IMR-90 (cell line): ENCODE results near the gene SAT1. TPM values are rescaled to one million over a fixed set of nuclear protein-coding genes. Genes with fewer than 3 reads are reported as not detected.

Experiments used
- ATAC-seq: fragments of 200-7000 bp; cut with Tn5 transposase; 2 replicates; pipeline ENCODE4 v1.9.1; 2020; ENCODE audit warnings: low read depth, mild to moderate bottlenecking, moderate library complexity
- BruUV-seq: library from RNA; stranded (reverse); fragments of 400-500 nt; replicated peaks from 2 replicates; lab custom pipeline; 2021; lab: Mats Ljungman, UMichigan
- CTCF ChIA-PET: fragments of 300-600 bp; formaldehyde crosslinking; extraction: SDS; loops from one replicate; lab custom pipeline; 2021; ENCODE audit warnings: antibody characterized with exemption; lab: Yijun Ruan, JAX
- POLR2A ChIA-PET: fragments of 300-600 bp; sonication (Branson Sonifier 250); formaldehyde crosslinking; loops from one replicate; lab custom pipeline; 2022; ENCODE audit warnings: antibody characterized with exemption; ENCODE audit not compliant: unreplicated experiment; lab: Charles Lee
- DNase-seq: peaks from one replicate; pipeline ENCODE4 v3.0.0; 2013
- H2AFZ ChIP-seq: replicated peaks from 2 replicates; pipeline ENCODE3; 2013; ENCODE audit warnings: low read length, mild to moderate bottlenecking; ENCODE audit not compliant: poor library complexity
- H2AK5ac ChIP-seq: 2 replicates; pipeline ENCODE4 v1.6.1; 2013; ENCODE audit warnings: low read depth, low read length, inconsistent platforms
- H2AK9ac ChIP-seq: replicated peaks from 2 replicates; pipeline ENCODE3; 2013; ENCODE audit warnings: mild to moderate bottlenecking, low read depth, low read length, moderate library complexity; ENCODE audit not compliant: poor library complexity
- H2BK120ac ChIP-seq: 2 replicates; pipeline ENCODE4 v1.6.1; 2013; ENCODE audit warnings: low read depth, low read length, inconsistent platforms
- H2BK15ac ChIP-seq: 3 replicates; pipeline ENCODE4 v1.6.1; 2013; ENCODE audit warnings: low read depth, low read length, inconsistent platforms
- H2BK20ac ChIP-seq: 2 replicates; pipeline ENCODE4 v1.6.1; 2013; ENCODE audit warnings: low read depth, mild to moderate bottlenecking, inconsistent platforms, low read length, moderate library complexity
- H2BK5ac ChIP-seq: 2 replicates; pipeline ENCODE4 v1.6.1; 2013; ENCODE audit warnings: mild to moderate bottlenecking, low read depth, low read length, inconsistent platforms; ENCODE audit not compliant: poor library complexity, severe bottlenecking
- H3K14ac ChIP-seq: replicated peaks from 2 replicates; pipeline ENCODE4 v1.6.1; 2013; ENCODE audit warnings: low read depth, low read length, inconsistent platforms
- H3K18ac ChIP-seq: 2 replicates; pipeline ENCODE4 v1.6.1; 2013; ENCODE audit warnings: low read depth, low read length, control low read depth
- H3K23ac ChIP-seq: 2 replicates; pipeline ENCODE4 v1.6.1; 2013; ENCODE audit warnings: low read depth, low read length, inconsistent platforms
- H3K27ac ChIP-seq: 2 replicates; pipeline ENCODE4 v1.5.1; 2013; ENCODE audit warnings: mild to moderate bottlenecking, control low read depth, low read length; ENCODE audit not compliant: insufficient read depth
- H3K27me3 ChIP-seq: 2 replicates; pipeline ENCODE4 v1.6.1; 2013; ENCODE audit warnings: low read length; ENCODE audit not compliant: control insufficient read depth, insufficient read depth
- H3K36me3 ChIP-seq: 2 replicates; pipeline ENCODE4 v1.6.1; 2013; ENCODE audit warnings: low read length, mixed read lengths; ENCODE audit not compliant: control insufficient read depth, insufficient read depth
- H3K4ac ChIP-seq: 2 replicates; pipeline ENCODE4 v1.6.1; 2013; ENCODE audit warnings: low read depth, low read length, inconsistent platforms
- H3K4me1 ChIP-seq: 2 replicates; pipeline ENCODE4 v1.6.1; 2013; ENCODE audit warnings: low read length, mixed read lengths; ENCODE audit not compliant: control insufficient read depth, insufficient read depth
- H3K4me2 ChIP-seq: 2 replicates; pipeline ENCODE4 v1.6.1; 2013; ENCODE audit warnings: low read depth, mild to moderate bottlenecking, control low read depth, low read length, moderate library complexity
- H3K4me3 ChIP-seq: 2 replicates; pipeline ENCODE4 v1.5.1; 2013; ENCODE audit warnings: low read depth, mild to moderate bottlenecking, control low read depth, low read length, moderate library complexity; ENCODE audit not compliant: insufficient read depth
- H3K56ac ChIP-seq: 2 replicates; pipeline ENCODE4 v1.6.1; 2013; ENCODE audit warnings: low read length, inconsistent platforms; ENCODE audit not compliant: insufficient read depth; ENCODE audit errors: extremely low read depth
- H3K79me1 ChIP-seq, 2 experiments: 2 replicates each; pipeline ENCODE4 v1.6.1; 2013; ENCODE audit warnings: low read length in 2 of 2, inconsistent platforms in 1 of 2, low read depth in 1 of 2
- H3K9ac ChIP-seq: 2 replicates; pipeline ENCODE4 v1.6.1; 2013; ENCODE audit warnings: low read depth, low read length, control low read depth
- H3K9me1 ChIP-seq: 2 replicates; pipeline ENCODE4 v1.6.1; 2013; ENCODE audit warnings: low read length, inconsistent platforms; ENCODE audit not compliant: insufficient read depth
- H3K9me3 ChIP-seq: 2 replicates; pipeline ENCODE4 v1.6.1; 2013; ENCODE audit warnings: low read length; ENCODE audit not compliant: control insufficient read depth, insufficient read depth
- H4K20me1 ChIP-seq: 2 replicates; pipeline ENCODE4 v1.6.1; 2013; ENCODE audit warnings: low read length, inconsistent platforms; ENCODE audit not compliant: insufficient read depth
- H4K5ac ChIP-seq: 2 replicates; pipeline ENCODE4 v1.6.1; 2013; ENCODE audit warnings: mild to moderate bottlenecking, low read depth, low read length, control low read depth
- H4K8ac ChIP-seq, 2 experiments: 2 replicates each; pipeline ENCODE4 v1.6.1; 2013; ENCODE audit warnings: low read depth in 2 of 2, low read length in 2 of 2, control low read depth in 1 of 2, inconsistent platforms in 1 of 2
- H4K91ac ChIP-seq: 2 replicates; pipeline ENCODE4 v1.6.1; 2013; ENCODE audit warnings: low read depth, low read length, inconsistent platforms; ENCODE audit not compliant: insufficient read depth
- BHLHE40 ChIP-seq: fragments of 150-350 bp; IDR thresholded peaks from 2 replicates; pipeline ENCODE4 v1.6.1; 2016; ENCODE audit warnings: mild to moderate bottlenecking, low read depth, low read length
- CEBPB ChIP-seq: IDR thresholded peaks from 2 replicates; pipeline ENCODE4 v1.6.1; 2012; ENCODE audit warnings: low read depth, low read length, improper control_type of control experiment
- CHD1 ChIP-seq: IDR thresholded peaks from 2 replicates; pipeline ENCODE4 v1.6.1; 2012; ENCODE audit warnings: low read depth, low read length, improper control_type of control experiment
- FOS ChIP-seq: fragments of 150-350 bp; IDR thresholded peaks from 2 replicates; pipeline ENCODE4 v1.6.1; 2016; ENCODE audit warnings: low read depth, low read length
- MAFK ChIP-seq: IDR thresholded peaks from 2 replicates; pipeline ENCODE4 v1.6.1; 2012; ENCODE audit warnings: low read depth, low read length, improper control_type of control experiment
- MAZ ChIP-seq: IDR thresholded peaks from 2 replicates; pipeline ENCODE4 v1.6.1; 2012; ENCODE audit warnings: low read depth, mild to moderate bottlenecking, low read length, improper control_type of control experiment, moderate library complexity, borderline replicate concordance
- MXI1 ChIP-seq: IDR thresholded peaks from 2 replicates; pipeline ENCODE4 v1.6.1; 2012; ENCODE audit warnings: low read depth, mild to moderate bottlenecking, low read length, moderate library complexity, borderline replicate concordance
- NFE2L2 ChIP-seq: fragments of 150-350 bp; IDR thresholded peaks from 2 replicates; pipeline ENCODE4 v1.6.1; 2016; ENCODE audit warnings: low read depth, mild to moderate bottlenecking, low read length
- RAD21 ChIP-seq: IDR thresholded peaks from 2 replicates; pipeline ENCODE4 v1.6.1; 2012; ENCODE audit warnings: low read length, improper control_type of control experiment
- RFX5 ChIP-seq: IDR thresholded peaks from 2 replicates; pipeline ENCODE4 v1.8.0; 2012; ENCODE audit warnings: low read depth, mild to moderate bottlenecking, low read length, moderate library complexity
- WGBS, 2 experiments: methylation state at CpG; one replicate each; pipeline versions ENCODE4 v1.1.5 to v1.1.7; 2013; ENCODE audit warnings: missing lambda C conversion rate in 2 of 2; ENCODE audit not compliant: insufficient read length in 1 of 2; ENCODE audit errors: extremely low coverage in 2 of 2; 5-methylcytosine and 5-hydroxymethylcytosine counted together
- dilution Hi-C: fragments of 300-500 bp; cut with HindIII; formaldehyde crosslinking; loops from one replicate; pipeline ENCODE4 v1.14.3; 2018; ENCODE audit warnings: low sequenced_read_pairs; ENCODE audit not compliant: unreplicated experiment
- in situ Hi-C: fragments of 300-500 bp; cut with MboI; formaldehyde crosslinking; loops from 3 replicates; pipeline ENCODE4 v1.14.3; 2019; ENCODE audit warnings: low sequenced_read_pairs, inconsistent platforms, mixed read lengths
- intact Hi-C: fragments of 100-400 bp; cut with micrococcal nuclease; formaldehyde crosslinking; loops from 2 replicates; pipeline ENCODE4 v1.10.0; 2022
- polyA plus RNA-seq, 3 experiments: library from polyadenylated mRNA; depleted of rRNA; stranded (reverse); fragments of >200 nt; gene quantifications; 2 replicates each; pipeline ENCODE4 v1.2.3, GENCODE V29; 2012; ENCODE audit warnings: low replicate concordance in 1 of 3
- total RNA-seq: library from RNA; depleted of rRNA; stranded (reverse); fragments of >200 nt; gene quantifications from 2 replicates; pipeline ENCODE4 v1.2.3, GENCODE V29; 2012
- TF ChIP-seq, protein P1 (sequence below): fragments of 150-350 bp; IDR thresholded peaks from 2 replicates; pipeline ENCODE4 v1.6.1; 2016; ENCODE audit warnings: low read depth, mild to moderate bottlenecking, low read length, moderate library complexity, borderline replicate concordance
- TF ChIP-seq, protein P2 (sequence below): fragments of 150-350 bp; IDR thresholded peaks from 2 replicates; pipeline ENCODE4 v1.6.1; 2017; ENCODE audit warnings: mild to moderate bottlenecking, antibody characterized with exemption, low read length, low read depth
- TF ChIP-seq, protein P3 (sequence below): conservative IDR thresholded peaks from 2 replicates; pipeline ENCODE4 v1.5.1; 2012; ENCODE audit warnings: mild to moderate bottlenecking, low read depth, low read length, improper control_type of control experiment

SAT1 gene
- total and polyA plus RNA-seq, 2 of the 4 experiments (the other 2 are of a cell fraction): 55.9 to 92.8 TPM

DNA sequence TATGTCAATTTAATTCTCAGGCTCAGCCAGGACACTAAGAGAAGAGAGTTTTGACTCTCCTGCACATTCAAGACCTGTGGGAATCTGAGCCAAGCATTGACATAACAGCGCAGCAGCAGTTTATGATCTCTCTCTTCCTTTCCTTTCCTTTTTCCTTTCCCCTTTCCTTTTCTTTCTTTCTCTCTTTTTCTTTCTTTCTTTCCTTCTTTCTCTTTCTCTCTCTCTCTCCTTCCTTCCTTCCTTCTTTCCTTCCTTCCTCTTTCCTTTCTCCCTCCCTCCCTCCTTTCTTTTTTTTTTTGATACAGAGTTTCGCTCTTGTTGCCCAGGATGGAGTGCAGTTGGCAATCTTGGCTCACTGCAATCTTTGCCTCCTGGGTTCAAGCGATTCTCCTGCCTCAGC, 21.6 kb downstream of the SAT1 start:
- no TSS peak for BruUV-seq
- ATAC-seq: no peak

More for the DNA sequence above, 21.6 kb downstream of the SAT1 start:
- no peak overlapping the region for H3K56ac ChIP-seq
- no peaks in the 10 kb centered on the region for H3K36me3 ChIP-seq
- H3K79me1 ChIP-seq: no peaks in the 10 kb centered on the region
- H2AFZ ChIP-seq: no peak overlapping the region
- H2BK120ac ChIP-seq: peak overlapping the region; percentile 1; the same call in 1 of the 2 replicates
- in situ Hi-C loops (no loop called here), intact Hi-C loops (no loop called here), dilution Hi-C loops (no loop called here)
- H4K5ac ChIP-seq: peak overlapping the region; percentile 81; the same call in 1 of the 2 replicates
- H2AK5ac ChIP-seq: no peak overlapping the region
- H3K27ac ChIP-seq: no peak overlapping the region; the same call in 1 of the 2 replicates
- H3K27me3 ChIP-seq: no peaks in the 10 kb centered on the region
- H3K14ac ChIP-seq: no peak overlapping the region
- H4K8ac ChIP-seq: no peak overlapping the region
- peaks cover 7% of the 10 kb centered on the region for H3K4me1 ChIP-seq
- WGBS, 2 experiments: 74% methylated on average over 2 of the region's 3 CpGs; no CpG with 5 or more reads in 1 of the 2 experiments
- H4K91ac ChIP-seq: no peak overlapping the region; the same call in 1 of the 2 replicates
- CTCF ChIA-PET: no interaction called here
- H3K4me3 ChIP-seq: no peak overlapping the region
- no peaks in the 10 kb centered on the region for H3K9me3 ChIP-seq
- H2BK15ac ChIP-seq: no peak overlapping the region
- no peak overlapping the region for H3K9ac ChIP-seq
- peak overlapping the region; percentile 11; the same call in 1 of the 2 replicates for H2BK20ac ChIP-seq
- no peaks in the 10 kb centered on the region for H4K20me1 ChIP-seq
- TF ChIP-seq RFX5: no peak
- TF ChIP-seq, protein P1, sequence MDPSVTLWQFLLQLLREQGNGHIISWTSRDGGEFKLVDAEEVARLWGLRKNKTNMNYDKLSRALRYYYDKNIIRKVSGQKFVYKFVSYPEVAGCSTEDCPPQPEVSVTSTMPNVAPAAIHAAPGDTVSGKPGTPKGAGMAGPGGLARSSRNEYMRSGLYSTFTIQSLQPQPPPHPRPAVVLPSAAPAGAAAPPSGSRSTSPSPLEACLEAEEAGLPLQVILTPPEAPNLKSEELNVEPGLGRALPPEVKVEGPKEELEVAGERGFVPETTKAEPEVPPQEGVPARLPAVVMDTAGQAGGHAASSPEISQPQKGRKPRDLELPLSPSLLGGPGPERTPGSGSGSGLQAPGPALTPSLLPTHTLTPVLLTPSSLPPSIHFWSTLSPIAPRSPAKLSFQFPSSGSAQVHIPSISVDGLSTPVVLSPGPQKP: no peak
- TF ChIP-seq MAFK: no peak
- TF ChIP-seq CEBPB: no peak
- TF ChIP-seq RAD21: no peak
- TF ChIP-seq, protein P2, sequence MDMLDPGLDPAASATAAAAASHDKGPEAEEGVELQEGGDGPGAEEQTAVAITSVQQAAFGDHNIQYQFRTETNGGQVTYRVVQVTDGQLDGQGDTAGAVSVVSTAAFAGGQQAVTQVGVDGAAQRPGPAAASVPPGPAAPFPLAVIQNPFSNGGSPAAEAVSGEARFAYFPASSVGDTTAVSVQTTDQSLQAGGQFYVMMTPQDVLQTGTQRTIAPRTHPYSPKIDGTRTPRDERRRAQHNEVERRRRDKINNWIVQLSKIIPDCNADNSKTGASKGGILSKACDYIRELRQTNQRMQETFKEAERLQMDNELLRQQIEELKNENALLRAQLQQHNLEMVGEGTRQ: no peak
- no peak for TF ChIP-seq MAZ
- TF ChIP-seq NFE2L2: no peak
- TF ChIP-seq FOS: no peak
- TF ChIP-seq BHLHE40: no peak
- TF ChIP-seq MXI1: no peak
- TF ChIP-seq CHD1: no peak
- TF ChIP-seq, protein P3, sequence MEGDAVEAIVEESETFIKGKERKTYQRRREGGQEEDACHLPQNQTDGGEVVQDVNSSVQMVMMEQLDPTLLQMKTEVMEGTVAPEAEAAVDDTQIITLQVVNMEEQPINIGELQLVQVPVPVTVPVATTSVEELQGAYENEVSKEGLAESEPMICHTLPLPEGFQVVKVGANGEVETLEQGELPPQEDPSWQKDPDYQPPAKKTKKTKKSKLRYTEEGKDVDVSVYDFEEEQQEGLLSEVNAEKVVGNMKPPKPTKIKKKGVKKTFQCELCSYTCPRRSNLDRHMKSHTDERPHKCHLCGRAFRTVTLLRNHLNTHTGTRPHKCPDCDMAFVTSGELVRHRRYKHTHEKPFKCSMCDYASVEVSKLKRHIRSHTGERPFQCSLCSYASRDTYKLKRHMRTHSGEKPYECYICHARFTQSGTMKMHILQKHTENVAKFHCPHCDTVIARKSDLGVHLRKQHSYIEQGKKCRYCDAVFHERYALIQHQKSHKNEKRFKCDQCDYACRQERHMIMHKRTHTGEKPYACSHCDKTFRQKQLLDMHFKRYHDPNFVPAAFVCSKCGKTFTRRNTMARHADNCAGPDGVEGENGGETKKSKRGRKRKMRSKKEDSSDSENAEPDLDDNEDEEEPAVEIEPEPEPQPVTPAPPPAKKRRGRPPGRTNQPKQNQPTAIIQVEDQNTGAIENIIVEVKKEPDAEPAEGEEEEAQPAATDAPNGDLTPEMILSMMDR: no peak
- POLR2A ChIA-PET: no interaction called here
- H3K18ac ChIP-seq: peak overlapping the region; percentile 94; the same call in 1 of the 2 replicates
- H2AK9ac ChIP-seq: no peak overlapping the region
- H3K4ac ChIP-seq: no peak overlapping the region
- H3K9me1 ChIP-seq: no peaks in the 10 kb centered on the region
- DNase-seq: no peak
- no peak overlapping the region for H3K4me2 ChIP-seq
- H3K23ac ChIP-seq: no peak overlapping the region
- peak overlapping the region; percentile 18 for H2BK5ac ChIP-seq
